Subcutaneous adipose tissue (tissue), 4 donors: Measurements from ENCODE around the gene FGF3. TPM values are rescaled to one million over a fixed set of nuclear protein-coding genes. Genes with fewer than 3 reads are reported as not detected.

Experiments used
- total RNA-seq, 4 donors: library from RNA; depleted of rRNA; stranded (reverse); fragments of >200 nt; gene quantifications; one replicate each; pipeline ENCODE4 v1.1.0, GENCODE V29; 2016
- TF ChIP-seq, protein P1 (sequence below): fragments of 450-650 bp; IDR thresholded peaks from one replicate; pipeline ENCODE4 v1.5.1; 2016; ENCODE audit warnings: low read depth, mild to moderate bottlenecking, control low read depth, antibody characterized with exemption, moderate library complexity

The FGF3 gene
- total RNA-seq, 4 donors from 2014 or later, result not detected

DNA sequence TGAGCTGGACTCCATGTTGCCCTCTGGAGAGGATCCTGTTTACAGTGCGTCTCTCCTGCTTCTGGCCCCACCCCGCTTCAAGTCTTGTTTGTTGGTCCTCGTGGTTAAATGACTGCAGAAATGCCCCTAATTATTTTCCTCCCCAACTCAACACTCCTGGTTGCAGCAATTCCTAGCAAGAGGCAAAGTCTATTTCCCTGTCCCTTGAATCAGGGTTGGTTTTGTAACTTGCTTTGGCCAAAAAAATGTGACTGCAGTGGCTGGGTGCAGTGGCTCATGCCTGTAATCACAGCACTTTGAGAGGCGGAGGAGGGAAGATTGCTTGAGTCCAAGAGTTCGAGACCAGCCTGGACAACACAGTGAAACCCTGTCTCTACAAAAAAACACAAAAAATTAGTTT, 41.0 kb upstream of the FGF3 start:
- TF ChIP-seq, protein P1, sequence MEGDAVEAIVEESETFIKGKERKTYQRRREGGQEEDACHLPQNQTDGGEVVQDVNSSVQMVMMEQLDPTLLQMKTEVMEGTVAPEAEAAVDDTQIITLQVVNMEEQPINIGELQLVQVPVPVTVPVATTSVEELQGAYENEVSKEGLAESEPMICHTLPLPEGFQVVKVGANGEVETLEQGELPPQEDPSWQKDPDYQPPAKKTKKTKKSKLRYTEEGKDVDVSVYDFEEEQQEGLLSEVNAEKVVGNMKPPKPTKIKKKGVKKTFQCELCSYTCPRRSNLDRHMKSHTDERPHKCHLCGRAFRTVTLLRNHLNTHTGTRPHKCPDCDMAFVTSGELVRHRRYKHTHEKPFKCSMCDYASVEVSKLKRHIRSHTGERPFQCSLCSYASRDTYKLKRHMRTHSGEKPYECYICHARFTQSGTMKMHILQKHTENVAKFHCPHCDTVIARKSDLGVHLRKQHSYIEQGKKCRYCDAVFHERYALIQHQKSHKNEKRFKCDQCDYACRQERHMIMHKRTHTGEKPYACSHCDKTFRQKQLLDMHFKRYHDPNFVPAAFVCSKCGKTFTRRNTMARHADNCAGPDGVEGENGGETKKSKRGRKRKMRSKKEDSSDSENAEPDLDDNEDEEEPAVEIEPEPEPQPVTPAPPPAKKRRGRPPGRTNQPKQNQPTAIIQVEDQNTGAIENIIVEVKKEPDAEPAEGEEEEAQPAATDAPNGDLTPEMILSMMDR, result no peak

DNA sequence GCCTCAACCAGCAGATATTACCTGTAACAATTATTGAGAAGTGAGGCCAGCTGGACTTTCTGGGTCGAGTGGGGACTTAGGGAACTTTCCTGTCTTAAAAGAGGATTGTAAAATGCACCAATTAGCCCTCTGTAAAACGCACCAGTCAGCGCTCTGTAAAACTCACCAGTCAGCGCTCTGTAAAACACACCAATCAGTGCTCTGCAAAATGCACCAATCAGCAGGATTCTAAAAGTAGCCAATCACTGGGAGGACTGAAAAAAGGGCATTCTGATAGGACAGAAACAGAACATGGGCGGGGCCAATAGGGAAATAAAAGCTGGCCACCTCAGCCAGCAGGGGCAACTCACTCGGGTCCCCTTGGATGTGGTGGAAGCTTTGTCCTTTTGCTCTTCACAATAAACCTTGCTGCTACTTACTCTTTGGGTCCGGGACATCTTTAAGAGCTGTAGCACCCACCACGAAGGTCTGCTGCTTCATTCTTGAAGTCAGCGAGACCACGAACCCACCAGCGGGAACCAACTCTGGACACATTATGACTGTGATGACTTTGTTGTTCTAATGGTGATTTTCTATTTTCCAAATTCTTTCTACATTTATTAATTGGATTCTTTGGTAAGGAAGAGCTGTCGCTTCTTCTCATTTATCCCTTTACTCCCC, 40.2 kb upstream of the FGF3 start:
- TF ChIP-seq, protein P1, result no peak

DNA sequence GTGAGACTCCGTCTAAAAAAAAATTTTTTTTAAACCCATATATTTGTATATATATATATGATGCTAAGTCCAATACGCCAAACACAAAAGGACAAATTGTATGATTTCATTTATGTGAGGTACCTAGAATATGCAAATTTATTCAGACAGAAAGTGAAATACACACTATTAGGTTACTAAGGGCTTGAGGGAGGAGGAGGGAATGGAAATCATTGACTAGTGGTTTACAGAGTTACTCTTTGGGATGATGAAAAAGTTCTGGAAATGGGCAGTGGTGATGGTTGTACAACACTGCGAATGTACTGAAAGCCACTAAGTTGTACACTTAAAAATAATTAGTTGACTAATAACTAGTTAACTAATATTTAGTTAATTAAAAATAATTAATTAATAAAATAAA, 36.2 kb upstream of the FGF3 start:
- TF ChIP-seq, protein P1, result no peak

DNA sequence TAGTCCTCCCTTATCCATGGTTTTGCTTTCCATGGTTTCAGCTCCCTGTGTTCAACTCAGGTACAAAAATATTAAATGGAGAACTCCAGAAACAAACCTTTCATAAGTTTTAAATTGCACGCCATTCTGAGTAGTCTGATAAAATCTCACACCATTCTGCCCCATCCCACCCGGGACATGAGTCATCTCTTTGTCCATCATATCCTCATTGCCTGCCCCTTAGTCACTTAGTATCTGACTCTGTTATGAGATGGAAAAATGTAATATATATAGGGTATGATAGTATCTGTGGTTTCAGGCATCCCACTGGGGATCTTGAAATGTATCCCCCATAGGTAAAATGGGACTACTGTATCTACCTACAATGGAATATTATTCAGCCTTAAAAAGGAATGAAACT, 35.5 kb upstream of the FGF3 start:
- TF ChIP-seq, protein P1, result no peak

DNA sequence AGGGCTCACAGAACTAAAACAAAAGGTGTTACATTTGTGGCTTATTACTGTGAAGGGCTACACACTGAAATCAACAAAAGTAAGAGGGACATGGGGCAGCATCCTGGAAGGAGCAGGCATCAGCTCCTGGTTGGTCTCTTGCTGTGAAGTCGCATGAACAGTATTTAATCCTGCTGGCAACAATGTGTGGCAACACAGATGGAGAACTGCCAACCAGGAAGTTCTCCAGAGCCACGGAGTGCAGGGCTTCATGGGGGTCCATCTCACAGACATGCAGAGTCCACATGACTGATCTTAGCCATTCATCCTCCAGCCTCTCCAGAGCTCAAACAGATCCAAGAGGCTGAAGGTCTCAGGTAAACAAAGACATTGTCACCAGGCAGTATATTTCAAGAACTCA, 32.8 kb upstream of the FGF3 start:
- TF ChIP-seq, protein P1, result no peak

DNA sequence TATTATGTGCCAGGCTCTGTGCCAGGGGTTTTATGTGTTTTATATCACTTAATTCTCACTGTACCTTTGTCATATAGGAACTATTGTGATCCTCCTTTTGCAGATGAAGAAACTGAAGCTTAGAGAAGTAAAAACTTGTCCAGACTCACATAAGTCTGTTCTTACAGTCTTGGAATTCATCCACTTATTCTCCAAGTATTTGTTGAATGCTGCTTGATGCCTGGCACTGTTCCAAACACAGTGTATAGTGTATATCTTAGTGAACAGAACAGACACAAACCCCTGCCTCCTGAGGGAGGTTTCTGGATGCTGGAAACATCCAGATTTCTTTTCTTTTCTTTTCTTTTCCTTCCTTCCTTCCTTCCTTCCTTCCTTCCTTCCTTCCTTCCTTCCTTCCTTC, 29.0 kb upstream of the FGF3 start:
- TF ChIP-seq, protein P1, result no peak

DNA sequence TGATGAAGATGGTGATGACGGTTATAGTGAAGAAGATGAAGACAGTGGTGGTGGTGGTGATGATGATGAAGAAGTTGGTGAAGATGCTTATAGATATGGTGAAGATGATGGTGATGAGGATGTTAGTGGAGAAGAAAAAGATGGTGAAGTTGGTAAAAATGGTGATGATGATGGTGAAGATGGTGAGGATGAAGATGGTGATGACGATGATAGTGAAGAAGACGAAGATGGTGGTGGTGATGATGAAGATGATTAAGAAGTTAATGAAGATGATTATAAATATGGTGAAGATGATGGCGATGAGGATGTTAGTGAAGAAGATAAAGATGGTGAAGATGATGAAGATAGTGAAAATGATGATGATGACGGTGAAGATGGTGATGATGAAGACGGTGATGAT, 25.2 kb upstream of the FGF3 start:
- TF ChIP-seq, protein P1, result no peak
